Sciatic nerve (tissue), 2 donors: ENCODE results near the gene IGSF11. TPM values are rescaled to one million over a fixed set of nuclear protein-coding genes. Genes with fewer than 3 reads are reported as not detected.
"Not testable (repeated sequence)": the region's sequence is repeated elsewhere in the genome, so short reads cannot be mapped to it uniquely, and the experiment has no call there.

ENCODE experiments used
- ATAC-seq: fragments of 200-7000 bp; cut with Tn5 transposase; one replicate; pipeline ENCODE4 v1.9.1; 2020; ENCODE audit warnings: mild to moderate bottlenecking, moderate library complexity
- DNase-seq: peaks from one replicate; pipeline ENCODE4 v3.0.0-alpha.2; 2020; ENCODE audit warnings: low spot score
- intact Hi-C: fragments of 100-400 bp; cut with DNase I; formaldehyde crosslinking; loops from one replicate; pipeline ENCODE4 v1.14.2; 2022
- total RNA-seq: library from RNA; stranded (reverse); fragmentation: NEBNext Ultra II Directional; extraction: Animal tissue kit (Norgen Biotek cat#: 25700); gene quantifications from one replicate; pipeline ENCODE4 v1.2.1, GENCODE V29; 2021
- donor health status: DM: no; HTN: no; CAD: no.
- donor health status: DM: no; HTN: no; CAD: no.

IGSF11 gene
- total RNA-seq, 1 donor from 2014 or later: 19.8 TPM

DNA sequence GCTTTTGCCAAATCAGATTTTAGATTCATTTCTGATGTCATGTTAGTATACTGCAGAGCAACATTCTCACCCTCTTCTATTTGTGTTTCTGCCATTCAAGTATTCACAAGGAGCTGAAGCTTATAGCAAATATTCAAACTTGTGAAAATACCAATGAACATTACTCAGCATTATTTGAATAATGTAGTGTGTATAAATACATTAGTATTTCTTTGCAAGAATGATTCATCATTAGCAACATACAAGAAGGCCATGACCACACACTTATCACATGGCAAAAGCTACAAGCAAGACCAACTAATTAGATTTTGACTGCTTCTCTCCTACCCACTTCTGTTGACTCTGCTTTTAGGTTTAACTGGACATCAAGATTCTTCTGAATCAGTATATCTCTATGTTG, 124.9 kb downstream of the IGSF11 start:
- DNase-seq (no peak), ATAC-seq (no peak)
- intact Hi-C loops: no loop called here

DNA sequence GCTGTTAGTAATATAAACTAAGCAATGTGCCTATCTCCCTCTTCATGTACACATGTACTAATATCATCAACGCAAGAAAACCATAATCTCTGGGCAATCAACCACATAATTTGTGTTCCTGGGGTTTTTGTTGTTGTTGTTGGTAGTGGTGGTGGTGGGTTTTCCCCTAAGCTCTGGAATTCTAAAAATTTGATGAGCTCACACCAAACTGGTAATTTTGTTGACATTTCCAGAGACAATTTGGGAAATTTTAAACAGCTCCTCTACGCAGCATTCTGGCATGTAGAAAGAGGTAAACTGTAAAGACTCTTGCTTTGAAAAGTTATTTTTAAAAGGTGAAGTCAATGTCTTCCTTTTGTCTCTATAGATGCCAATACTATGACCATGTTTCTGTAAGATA, 126.7 kb downstream of the IGSF11 start:
- ATAC-seq (no peak), DNase-seq (no peak)
- intact Hi-C loops: no loop called here

DNA sequence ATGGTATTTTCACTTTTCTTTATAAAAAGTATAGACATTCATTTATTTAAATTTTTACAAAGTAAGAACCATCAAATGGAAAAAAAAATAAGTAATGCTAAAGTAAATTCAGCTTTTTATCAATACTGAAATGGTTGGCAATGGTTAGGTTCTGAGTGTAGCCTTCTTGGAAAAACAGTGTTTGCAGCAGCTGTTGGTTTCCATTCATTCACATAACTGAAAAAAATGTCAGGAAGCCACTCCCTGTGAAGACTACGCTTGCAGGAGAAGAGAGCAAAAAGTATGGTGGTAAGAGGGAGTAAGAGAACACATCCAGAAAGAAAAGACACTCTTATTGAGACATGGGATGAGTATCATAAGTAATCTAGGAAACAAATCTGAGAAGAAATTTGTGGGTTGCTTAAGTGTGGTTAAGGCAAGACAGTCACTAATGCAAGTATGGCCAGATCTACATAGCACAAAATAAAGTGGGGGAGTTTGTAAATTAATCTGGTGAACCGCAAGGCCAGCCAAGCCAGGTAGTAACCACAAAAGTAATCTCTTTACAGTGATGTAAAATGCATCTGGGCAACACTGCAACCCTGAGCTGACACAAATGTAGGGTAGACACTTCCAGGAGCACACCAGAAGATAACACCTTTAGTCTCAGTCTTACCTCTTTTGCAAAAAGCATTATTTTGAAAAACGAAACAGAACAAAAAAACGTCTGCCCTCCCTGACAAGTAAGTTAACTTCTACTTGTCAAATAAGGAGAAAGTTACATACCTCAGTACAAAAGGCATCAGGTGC, 133.7 kb downstream of the IGSF11 start:
- intact Hi-C loops: no loop called here
- ATAC-seq (no peak), DNase-seq (no peak)

DNA sequence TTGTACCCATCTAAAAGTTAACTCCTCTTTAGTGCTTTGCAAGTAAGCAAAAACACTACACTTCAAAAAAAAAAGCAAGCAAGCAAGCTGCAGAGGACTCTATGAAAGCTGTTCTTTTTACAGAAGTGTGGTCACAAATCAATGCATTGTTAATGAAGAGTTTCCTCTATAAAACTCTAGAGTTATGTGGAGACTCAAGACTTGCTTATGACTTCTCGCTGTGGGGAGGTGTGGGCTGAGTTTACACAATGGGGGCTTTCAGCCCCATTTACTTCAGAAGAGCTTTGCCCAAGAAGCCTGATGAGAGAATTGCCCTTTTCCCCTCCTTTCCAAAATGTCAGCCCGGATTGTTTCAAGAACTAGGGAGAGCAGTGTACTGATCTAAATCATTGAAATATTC, 144.4 kb downstream of the IGSF11 start:
- DNase-seq (no peak), ATAC-seq (no peak)
- intact Hi-C loops: no loop called here

DNA sequence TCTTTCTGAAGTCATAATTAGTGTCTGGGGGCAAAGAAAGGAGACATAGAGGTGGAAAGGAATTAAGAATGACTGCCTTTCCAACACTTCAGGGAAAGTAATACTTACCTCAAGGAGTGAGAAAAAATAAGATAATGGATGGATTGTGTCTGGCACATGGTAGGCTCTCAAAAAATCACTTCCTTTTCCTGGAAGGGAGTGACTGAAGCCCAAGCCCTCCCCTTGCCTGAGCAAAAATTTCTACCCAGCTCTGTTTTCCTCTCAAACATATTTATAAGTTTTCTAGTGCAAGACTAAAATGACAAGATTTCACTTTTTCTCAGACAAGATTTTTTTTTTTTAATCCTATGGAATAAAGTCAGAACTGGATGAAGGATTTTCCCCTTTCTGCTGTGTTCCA, 145.0 kb downstream of the IGSF11 start:
- intact Hi-C loops: loop anchor here (10.0 kb wide), 1 partner anchor 145 kb away; the partner anchor contains the start of gene IGSF11
- DNase-seq (no peak), ATAC-seq (no peak)

DNA sequence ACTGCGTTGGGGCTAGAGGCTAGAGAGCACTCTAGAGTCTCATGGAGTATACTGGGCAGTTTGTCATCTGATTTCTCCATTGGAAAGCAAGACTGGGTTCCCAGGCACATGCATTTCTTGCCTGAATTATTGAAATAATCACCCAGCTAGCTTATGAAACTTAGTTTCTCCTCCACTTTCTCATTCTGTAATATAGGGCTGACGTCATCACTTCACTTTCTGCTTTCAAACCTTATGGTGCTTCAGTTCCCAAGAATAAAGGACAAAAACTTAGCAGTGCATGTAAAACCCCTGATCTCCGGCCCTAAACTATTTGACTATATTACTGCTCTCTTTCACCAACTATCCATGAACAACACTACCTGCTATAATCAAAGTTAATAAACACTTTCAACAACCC, 147.9 kb downstream of the IGSF11 start:
- no peak for ATAC-seq
- no peak for DNase-seq
- intact Hi-C loops: loop anchor here (10.0 kb wide), 1 partner anchor 148 kb away; the partner anchor contains the start of gene IGSF11

DNA sequence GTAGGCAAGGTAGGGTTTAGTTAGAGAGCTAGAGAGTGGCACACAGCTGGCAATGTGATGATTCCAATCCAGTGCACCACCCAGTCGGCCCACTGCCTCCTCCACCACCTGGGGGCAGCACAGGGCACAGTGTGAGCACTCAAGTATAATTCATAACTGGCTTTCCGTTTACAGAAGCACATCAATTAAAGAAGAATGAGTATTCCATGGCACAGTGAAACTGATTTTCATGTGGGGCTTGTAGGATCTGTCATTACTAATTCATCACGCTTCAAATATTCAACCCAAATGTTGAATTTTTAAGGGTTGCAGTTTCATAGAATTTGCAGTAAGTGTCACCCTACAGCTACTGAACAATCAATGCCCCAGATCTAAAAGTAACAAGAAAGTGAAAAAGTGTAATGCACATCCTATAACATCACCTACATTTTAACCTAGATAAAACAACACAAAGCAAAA, 149.9 kb downstream of the IGSF11 start:
- DNase-seq (peak; percentile 87), ATAC-seq (peak; percentile 78)
- intact Hi-C loops: loop anchor here (5.0 to 10.0 kb wide), 2 partner anchors 150 to 213 kb away; partner anchors contain the start of gene IGSF11

DNA sequence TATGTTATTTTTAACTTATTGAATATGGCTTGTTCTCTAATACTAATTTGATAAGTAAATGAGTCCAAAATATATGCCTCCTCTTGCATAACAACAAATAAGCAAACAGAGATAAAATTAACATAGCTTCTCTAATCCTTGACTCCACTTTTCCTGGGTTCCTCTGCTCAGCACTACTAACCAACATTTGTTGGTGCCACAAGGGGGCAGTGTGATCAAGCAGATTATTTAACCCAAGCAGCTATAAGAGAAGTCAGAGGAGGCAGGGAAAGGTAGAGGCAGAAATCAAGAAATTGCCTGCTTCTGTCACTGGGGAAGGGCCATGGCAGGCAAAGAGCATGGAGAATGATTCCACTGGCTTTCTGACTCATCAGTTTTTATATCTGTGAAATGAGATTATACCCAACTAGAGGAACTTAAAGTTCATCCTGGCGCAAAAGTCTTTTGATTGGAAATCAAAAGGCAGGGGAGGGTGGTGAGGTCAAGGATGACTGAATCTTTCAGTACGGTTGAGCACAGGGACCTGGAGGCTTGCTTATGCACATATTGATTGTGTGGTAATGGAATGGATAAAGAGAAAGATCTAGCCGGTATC, 152.2 kb downstream of the IGSF11 start:
- ATAC-seq (peak; percentile 75), DNase-seq (peak; percentile 83)
- intact Hi-C loops: loop anchor here (5.0 to 10.0 kb wide), 2 partner anchors 152 to 215 kb away; partner anchors contain the start of gene IGSF11

DNA sequence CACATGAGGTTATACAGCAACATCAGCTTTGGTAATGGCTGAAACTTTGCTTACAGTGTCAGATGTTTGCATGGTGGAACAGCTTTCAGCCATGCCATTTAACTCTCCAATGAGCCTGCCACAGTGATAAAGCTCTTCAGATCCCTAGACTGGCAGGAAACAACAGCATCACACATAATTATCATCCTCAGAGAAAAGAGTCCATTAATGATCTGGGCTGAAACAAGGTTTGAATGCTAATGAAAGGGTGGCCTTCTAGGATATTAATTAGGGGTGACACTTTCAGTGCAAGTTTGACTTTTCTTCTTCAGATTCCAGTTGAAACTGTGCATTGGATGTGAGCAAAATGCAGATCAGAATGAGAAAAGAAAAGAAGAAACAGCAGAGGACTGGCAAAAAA, 166.6 kb downstream of the IGSF11 start:
- intact Hi-C loops: no loop called here
- DNase-seq (no peak), ATAC-seq (no peak)

DNA sequence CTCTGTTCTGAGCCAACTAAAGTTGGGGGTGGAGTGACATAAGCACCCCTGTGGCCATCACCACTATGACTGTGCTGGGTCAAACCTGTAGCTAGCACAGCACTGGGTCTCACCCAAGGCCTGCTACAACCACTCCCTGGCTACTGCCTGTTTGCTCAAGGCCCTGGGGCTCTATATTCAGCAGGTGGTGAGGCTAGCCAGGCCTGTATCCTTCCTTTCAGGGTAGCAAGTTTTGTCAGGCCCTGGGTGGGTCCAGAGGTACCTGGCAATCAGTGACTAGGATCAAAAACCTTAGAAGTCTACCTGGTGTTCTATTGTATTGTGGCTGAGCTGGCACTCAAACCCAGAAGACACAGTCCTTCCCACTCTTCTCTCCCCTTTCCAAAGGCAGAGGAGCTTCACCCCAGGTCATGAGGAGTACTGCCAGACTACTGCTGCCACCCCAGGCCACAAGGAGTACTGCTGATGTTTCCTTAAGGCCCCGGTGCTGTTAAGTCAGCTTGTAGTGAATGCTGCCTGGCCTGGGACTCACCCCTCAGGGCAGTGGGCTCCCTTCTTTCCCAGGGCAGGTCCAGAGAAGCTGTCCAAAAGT, 170.8 kb downstream of the IGSF11 start:
- intact Hi-C loops: no loop called here
- ATAC-seq: no peak
- no peak for DNase-seq

DNA sequence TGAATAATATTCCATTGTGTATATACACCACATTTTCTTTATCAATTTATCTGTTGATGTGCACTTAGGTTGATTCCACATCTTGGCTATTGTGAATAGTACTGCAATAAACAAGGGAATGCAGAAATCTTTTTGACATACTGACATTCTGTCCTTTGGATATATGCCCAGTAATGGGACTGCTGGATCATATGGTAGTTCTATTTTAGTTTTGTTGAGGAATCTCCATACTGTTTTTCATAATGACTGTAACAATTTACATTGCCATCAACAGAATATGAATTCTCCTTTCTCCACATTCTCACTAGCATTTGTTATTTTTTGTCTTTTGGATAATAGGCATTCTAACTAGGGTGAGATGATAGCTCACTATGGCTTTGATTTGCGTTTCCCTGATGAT, 174.7 kb downstream of the IGSF11 start:
- ATAC-seq (no peak), DNase-seq (no peak)
- intact Hi-C loops: no loop called here

DNA sequence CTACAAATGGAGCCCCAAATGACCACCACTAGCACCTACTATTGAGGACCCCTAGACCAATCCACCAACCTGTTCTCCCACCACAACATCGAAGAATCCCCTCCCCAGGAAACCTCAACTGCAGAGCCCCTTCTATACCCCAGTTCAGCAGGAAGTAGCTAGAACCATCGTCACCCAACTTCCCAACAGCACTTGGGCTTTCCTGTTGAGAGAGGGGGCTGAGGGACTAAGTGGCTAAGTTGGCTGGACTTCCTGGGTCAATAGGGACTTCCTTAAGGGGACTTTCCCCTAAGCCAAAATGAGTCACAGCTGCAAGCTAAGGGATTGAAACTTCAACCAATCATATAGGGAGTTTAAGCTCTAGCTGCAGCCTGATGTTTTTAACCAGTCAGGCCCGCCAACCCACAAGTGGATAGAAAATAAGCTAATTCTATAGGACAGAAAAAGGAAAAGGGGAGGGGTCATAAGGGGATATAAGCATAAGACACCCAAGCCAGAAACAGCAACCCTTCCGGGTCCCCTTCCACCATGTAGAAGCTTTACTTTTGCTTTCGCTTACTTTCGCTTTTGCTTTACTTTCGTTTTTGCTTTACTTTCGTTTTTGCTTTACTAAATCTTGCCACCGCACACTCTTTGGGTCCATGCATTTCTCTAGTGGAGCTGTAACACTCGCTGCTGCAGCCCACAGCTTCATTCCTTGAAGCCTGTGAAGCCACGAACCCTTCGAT, 183.0 kb downstream of the IGSF11 start:
- DNase-seq, intact Hi-C loops, ATAC-seq: not testable (repeated sequence)

DNA sequence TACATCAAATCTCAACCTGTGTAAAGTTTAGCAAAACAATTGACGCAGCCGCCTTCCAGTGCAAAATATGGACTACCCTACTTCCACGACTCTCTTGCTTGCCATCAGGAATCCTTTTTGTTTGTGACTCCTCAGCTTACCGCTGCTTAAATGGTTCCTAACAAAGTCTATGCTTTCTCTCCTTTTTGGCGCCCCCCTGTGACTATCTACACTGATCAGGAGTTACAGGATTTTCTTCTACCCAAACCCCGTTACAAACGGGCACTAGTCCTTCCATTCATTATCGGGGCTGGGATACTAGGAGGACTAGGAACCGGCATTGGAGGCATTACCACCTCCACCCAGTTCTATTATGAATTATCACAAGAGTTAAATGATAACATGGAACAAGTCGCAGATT, 184.0 kb downstream of the IGSF11 start:
- DNase-seq (no peak), ATAC-seq (no peak)
- intact Hi-C loops: no loop called here

Other genes with a start within 250 kb of the IGSF11 start
- not detected for gene TEX55, start 111.3 kb upstream of the IGSF11 start, total RNA-seq
- 0.98 TPM for gene UPK1B, start 138.8 kb upstream of the IGSF11 start, total RNA-seq
- 26.7 TPM for gene B4GALT4, start 206.0 kb upstream of the IGSF11 start, total RNA-seq